Activated naive CD8-positive, alpha-beta T cell treated with anti-CD3 and anti-CD28 coated beads, Interleukin-2, amount 50 U/mL, for 16 hours (primary cell): ENCODE data around the gene CENPU.
"Not testable (repeated sequence)": the region's sequence is repeated elsewhere in the genome, so short reads cannot be mapped to it uniquely, and the experiment has no call there.

Experiments
- DNase-seq: peaks from one replicate; pipeline ENCODE4 v3.0.0-alpha.2; 2020; ENCODE audit warnings: low read depth, low spot score

The CENPU gene

DNA sequence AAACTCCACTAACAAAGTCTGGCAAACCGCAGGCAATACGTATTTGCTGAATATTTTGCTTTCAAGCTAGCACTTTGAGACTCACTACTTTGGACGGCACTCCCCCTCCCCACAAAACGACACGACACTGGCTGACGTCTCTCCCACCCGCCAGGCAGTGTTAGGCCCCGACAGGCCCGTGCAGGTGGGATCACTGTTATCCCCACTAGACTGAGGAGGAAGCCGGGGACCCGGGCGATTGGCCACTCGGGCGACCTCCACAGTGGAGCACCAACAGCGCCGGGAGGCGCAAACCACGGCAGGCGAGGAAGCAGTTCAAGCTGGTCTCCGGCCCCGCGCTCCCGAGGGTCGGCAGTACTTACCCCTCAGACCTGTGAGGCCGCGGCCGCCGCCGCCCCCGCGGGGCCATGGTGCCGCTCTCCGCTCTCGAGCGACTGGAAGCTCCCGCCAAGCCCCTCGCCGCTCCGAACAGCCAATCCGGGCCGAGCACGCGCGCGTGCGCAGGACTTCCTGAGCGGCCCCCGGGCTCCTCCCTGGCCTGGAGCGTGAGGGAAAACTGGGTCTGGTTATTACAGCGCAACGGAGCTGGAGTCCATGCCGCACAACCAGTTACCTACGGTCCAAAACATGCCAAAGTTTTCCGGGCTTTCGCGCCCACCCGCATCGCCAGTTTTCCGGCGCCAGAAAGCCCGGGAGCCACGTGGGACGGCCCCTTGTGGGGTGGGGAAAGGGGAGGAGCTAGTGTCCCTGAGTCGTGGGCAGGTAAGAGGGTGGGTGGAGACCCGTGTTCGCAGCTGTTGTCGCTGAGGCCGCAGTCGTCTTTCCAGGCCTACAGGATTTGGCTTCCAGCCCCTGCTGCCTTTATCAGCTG, at the start of gene CENPU:
TSS of gene CENPU (minus strand) at position 443 of the 871 bp plus-strand sequence. CDS start at position 409, 34 bp downstream.
- DNase-seq, result peak; percentile 93

DNA sequence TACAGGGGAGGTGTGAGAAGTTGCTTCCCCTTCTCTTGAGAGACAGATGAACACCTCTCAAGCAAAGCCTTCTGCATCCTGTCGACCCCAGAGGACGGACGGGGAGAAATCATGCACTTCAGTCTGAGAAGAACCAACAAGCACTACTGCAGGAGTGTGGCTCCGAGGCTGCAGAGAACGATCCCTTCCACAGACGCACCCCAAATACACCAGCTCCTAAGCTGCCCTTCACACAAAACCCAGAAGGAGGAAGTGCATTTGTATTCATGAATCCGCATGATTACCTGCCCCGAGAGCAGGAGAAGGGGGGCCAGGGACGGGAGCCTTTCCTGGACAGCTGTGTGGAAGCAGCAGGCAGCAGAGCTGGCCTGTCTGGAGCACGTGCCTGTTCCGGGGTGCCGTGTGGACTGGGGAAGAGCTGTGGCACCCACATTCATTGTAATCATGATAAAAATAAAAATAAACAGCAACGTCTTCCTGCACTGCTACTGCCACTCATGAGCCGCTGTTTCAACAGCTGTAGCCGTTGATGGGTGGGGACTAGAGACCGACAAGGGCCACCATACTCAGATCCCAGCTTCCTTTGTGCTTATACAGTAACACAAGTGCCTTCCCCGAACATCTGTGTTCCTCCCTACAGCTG, 49.0 kb upstream of the CENPU start:
- no peak for DNase-seq

DNA sequence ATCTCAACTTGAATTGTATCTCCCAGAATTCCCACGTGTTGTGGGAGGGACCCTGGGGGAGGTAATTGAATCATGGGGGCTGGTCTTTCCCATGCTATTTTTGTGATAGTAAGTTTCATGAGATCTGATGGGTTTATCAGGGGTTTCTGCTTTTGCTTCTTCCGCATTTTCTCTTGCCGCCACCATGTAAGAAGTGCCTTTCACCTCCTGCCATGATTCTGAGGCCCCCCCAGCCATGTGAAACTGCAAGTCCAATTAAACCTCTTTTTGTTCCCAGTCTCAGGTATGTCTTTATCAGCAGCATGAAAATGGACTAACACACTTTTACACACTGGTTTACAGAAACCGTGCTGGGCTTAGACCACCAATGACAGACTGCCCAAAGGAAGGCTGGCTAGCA, 45.3 kb upstream of the CENPU start:
- DNase-seq, result not testable (repeated sequence)

DNA sequence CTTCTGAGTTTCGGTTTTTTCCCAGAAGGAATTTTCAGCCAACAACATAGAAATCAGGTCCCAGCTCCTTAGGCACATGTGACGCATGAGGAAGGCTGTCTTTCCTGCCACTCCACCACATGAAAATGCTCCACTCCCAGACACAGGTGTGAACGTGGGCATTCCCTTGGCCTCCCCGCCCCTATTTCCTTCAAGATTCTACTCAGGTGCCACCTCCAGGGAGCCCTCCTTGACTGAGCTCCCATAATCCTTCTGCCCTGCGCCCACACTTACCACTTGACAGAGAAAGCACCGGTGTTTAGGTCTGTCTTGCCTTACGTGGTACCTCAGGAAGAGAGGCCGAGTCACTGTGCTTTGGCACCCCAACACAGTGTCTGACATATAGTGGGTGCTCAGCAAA, 44.4 kb upstream of the CENPU start:
- DNase-seq, result no peak

DNA sequence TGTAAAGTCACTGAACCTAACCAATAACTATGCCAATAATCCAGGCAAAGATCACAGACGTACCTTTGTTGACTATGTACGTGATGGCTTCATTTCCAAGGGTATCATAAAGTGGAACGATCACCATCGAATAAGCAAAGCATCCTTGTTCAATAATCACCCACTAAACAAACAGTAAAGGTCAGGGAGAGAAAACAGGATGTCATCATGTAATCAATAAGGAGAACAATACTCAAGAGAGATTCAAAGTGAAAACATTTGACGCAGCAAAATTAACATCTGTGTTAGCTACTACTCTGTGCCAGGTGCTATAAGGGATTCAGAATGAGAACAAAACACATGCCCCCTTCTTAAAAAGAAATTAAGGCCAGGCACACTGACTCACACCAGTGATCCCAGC, 42.9 kb upstream of the CENPU start:
- no peak for DNase-seq

- DNase-seq, result no peak
Observed at GRCh38 chr4:184775854-184776555, 42.1 kb upstream of the CENPU start.

- no peak for DNase-seq
Observed at GRCh38 chr4:184774152-184774551, 40.3 kb upstream of the CENPU start.

GRCh38 chr4:184771416-184771815, 37.5 kb upstream of the CENPU start:
- DNase-seq, result no peak

DNA sequence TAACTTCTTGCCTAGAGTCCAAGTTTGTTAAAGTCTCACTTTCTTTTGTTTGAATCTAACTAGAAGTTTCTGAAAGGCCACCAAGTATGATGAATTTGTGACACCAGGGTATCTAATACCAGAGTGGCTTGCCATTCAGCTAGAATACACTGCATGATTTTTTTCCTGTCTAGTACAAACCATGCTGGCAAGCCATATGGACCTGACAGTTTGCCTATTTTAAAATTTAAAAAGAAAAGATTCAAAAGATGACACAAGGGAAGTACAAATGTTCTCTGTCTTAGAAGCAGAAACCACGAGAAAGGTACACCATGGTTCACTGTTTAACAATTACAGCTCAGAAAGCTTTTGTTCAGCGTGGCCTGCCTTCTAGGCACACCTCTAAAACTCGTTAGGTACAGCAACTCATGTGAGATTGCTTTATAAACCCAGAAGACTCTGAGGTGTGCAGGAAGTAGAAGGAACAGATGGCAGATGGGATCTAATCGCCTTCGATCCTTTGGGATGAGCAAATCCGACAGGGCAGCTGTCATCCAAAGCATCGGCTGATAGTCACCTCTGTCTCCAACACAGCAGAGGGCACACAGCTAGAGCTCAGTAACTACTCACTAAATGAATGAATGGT, 35.4 kb upstream of the CENPU start:
- DNase-seq, result no peak

DNA sequence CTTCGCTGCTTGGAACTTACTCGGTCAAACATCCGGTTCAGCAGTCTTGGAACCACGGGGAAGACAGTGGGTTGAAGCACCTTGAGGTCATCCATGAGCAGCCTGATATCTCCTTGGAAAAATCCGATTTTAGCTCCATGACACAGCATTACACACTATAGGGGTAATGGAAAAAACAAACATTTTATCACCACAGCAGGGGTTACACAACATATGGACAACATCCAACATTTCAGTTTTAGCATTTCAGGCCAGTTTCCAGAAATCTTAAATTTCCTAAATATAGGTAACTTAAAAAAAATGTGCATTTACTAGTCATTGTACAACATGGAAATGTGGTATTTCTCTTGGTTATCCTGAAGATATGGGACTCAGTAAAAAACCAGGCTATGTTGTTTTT, 34.4 kb upstream of the CENPU start:
- no peak for DNase-seq

GRCh38 chr4:184766446-184766845, 32.5 kb upstream of the CENPU start:
- no peak for DNase-seq

DNA sequence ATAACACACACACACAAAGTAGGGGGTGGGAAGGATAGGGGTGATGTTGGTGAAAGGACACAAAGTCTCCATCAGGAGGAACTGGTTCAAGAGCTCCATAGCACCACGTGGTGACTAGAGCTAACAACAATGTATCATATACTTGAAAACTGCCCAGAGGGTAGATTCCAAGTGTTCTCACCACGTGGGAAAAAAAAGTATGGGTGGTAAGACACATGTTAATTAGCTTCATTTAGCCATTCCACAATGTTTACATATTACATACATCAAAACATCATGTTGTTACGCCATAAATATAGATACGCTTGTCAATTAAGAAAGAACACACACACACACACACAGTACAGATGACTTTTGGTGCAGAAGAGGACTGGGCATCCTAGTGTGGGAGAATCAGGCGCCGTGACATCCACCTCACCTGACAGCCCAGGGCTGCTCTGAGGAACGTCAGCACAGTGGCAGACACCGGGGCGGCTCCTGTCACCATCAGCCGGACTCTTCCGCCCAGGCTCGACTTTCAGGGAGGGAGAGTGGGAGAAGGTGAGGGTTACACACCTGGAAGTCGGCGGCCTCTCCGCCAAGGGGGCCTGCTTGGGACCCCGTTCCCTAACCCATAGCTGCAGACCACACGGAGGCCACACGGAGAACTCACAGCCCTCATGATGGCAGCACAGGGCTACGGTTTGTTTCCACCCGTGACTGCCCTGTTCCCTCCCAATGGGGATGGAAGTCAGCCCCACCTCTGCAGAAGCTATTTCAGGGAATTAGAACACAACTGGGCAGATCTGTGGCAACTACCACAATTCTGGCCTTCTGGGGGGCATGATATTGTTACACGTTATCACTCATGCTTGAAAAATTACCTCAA, 31.8 kb upstream of the CENPU start:
- DNase-seq, result no peak

- DNase-seq, result no peak
Observed at GRCh38 chr4:184764601-184765000, 30.7 kb upstream of the CENPU start.

GRCh38 chr4:184763150-184763780, 29.4 kb upstream of the CENPU start:
- DNase-seq, result no peak

DNA sequence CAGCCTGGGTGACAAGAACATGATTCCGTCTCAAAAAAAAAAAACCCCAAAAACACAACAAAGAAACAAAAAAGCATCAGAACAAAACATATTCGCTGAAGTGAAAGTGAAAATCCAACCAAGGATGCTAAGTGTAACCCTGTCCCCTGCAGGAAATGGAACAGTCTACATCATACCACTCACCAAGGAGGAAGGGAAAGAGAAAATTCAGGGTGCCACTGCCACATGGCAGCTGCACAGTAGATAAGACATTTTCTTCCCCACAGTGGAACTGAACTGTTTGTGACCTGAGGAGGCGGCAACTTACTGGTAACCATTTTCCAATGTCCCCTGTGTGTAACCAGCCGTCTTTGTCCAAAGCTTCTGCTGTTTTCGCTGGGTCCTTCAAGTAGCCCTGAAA, 28.2 kb upstream of the CENPU start:
- no peak for DNase-seq

GRCh38 chr4:184760681-184761080, 26.8 kb upstream of the CENPU start:
- DNase-seq, result no peak

DNA sequence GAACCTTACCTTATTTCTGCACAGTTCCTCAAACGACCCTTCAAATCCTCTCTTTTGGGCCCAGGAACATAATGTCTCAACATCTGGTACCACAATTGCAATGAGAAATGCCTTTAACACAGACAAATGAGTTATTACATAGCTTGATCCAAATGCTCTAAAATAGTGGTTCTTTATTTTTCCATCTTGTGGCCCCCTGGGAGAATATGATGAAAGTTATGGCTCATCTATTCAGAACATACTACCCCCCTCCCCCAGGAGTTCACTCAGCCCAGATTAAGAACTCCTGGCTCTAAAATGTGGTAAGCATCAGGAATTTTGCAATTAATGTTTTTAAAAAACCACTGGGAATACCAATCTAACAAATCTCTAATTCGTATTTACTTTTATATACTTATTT, 23.9 kb upstream of the CENPU start:
- no peak for DNase-seq

- DNase-seq, result no peak
Observed at GRCh38 chr4:184756399-184756798, 22.5 kb upstream of the CENPU start.

GRCh38 chr4:184755278-184755677, 21.4 kb upstream of the CENPU start:
- DNase-seq, result no peak

DNA sequence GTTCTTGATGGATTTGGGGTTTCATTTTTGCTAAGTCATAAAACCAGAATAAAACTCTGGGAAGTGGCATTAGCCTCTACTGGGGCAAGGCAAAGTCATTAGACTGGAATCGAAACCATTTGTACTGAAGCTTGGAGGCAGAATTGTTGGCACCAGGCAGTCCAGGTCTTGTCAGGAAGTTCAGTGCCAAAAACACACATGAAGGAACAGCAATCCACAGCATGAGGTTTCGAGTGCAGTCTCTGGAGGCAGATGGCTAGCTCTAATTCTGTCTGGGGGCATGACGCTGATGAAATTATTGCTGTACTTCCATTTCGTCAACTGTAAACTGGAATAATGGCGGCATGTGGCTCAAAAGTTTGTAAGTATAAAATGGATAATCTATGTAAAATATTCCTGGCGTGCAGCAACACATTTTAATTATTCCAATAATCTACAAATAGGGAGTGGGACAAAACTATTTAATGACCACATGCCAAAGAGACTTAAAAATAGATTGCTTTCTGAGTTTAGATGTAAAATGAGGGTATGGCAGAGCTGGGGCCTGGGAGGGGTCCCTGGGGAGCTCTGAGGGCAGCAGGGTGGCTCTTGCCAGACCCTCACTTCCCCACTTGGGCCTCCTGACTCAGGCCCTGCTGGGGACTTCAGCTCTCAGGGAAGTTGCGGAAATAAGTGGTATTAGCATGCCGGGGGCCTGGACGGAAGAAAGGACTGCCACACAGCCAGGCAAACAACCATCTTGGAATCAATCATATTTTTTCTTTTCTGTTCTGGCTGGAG, 18.8 kb upstream of the CENPU start:
- DNase-seq, result no peak
